HG03460 (cell line): ENCODE measurements around the gene YTHDF1.

ENCODE experiments used
- ATAC-seq: cut with Tn5 transposase; IDR thresholded peaks from one replicate; pipeline ENCODE4 v1.9.1; 2021; ENCODE audit not compliant: unreplicated experiment

Gene YTHDF1

DNA sequence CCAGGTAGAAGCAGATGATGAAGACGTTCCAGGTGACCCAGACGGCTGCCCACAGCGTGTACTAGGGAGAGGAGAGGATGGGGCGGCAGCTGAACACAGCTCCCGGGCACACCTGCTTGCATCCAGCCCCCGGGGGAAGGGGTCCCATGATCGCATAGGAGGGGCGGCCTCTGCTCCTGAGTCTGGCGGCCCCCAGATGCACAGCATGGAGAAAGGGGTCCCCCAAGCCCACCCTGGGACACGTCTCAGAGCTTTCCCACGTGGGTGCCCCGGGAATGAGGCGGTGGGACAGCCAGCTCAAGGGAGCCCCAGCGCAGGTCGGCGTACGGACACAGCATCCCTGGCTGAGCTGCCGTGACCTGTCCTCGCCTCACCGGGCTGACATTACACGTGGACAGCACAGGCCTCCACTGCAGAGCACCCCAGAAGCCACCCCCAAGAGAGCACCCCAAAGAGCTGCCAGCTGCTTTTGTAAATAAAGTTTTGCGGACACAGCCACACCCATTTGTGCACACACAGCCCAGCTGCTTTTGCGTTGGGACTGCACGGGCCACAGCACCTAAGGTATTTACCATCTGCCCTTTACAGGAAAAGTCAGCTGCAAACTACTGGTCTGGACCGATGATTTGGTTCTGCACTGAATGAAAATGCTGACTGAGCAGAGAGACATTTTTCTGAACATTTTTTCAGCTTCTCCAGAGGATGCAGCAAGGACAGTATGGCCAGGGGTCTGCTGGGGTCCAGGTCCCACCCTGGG lies 33.1 kb upstream of the YTHDF1 start:
- ATAC-seq, result no peak

DNA sequence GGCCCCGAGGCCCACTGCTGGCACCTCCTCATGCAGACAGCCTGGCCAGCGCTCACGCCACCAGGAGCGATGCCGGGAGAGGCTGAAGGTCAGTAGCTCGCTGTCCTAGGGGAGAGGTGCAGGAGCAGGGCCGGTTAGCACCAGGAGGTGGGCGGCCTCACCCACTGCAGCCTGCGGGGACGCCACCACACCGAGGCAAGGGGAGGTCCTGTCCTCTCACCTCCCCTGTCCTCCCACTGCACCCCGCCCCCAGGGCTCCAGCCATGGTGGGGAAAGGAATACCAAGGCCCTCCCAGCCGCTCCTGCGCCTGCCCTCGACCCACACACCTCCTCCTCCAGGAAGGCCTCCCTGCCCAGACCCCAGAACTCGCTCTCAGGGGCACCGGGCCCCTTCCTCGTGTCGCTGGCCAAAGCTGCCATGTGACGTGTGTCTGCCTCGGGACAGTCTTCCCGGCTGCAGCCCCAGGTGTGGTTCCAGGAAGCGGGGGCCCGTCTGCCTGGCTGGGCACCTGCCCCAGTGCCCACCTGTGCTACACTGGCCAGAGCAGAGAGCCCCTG lies 31.8 kb upstream of the YTHDF1 start:
- ATAC-seq, result no peak

DNA sequence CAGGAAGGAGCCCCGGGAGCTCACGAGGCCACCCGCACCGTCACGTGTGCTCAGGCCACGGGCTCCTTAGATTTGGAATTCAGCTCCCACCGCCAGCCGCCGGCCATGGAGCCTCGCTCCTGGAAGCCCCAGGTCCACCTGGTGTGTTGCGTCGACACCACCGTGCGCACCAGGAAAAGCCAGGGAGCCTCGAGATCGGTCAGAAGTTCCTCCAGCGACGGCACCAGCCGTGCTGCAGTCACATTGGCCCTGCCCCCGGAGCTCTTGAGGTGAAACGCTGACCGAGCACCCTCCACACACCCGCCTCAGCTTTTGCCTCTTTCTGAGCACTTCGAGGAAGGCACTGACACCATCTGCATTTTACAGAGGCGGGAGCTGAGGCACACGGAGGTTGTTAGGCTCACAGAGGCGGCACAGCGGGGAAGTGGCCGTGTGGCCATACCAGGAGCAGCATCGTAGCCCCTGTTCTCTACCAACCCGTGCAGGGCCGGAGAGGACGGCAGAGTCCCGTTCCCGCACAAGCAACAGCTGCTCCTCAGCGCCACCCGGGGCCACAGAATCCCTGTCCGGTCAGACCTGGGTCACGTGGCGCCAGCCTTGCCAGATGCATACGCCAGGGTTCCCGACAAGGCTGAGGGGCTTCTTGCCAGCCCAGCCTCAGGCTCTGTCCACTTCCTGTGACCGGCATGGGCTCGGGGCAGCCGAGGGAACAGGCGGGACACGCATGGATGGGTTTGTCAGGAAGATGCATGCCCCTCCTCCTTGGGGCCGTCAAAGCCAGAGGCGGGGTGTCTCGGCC lies 30.8 kb upstream of the YTHDF1 start:
- ATAC-seq, result no peak

DNA sequence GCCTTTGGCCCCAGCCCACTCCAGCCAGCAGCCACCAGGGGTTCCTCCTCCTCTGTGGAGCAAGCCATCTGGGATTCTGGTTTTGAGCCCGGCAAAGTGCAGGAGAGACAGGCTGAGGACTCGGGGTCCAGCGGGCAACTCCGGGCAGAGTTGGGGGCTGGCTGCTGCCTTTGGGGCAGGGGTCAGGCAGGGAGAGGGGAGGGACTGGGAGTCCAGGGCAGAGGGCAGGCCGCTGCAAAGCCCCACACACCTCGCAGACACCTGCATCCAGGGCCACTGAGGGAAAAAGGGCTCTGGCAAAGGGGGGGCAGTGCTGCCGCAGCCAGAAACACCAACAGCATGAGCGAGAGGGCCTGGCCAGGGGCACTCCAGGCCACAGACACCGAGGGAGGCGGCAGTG lies 28.5 kb upstream of the YTHDF1 start:
- ATAC-seq, result no peak

DNA sequence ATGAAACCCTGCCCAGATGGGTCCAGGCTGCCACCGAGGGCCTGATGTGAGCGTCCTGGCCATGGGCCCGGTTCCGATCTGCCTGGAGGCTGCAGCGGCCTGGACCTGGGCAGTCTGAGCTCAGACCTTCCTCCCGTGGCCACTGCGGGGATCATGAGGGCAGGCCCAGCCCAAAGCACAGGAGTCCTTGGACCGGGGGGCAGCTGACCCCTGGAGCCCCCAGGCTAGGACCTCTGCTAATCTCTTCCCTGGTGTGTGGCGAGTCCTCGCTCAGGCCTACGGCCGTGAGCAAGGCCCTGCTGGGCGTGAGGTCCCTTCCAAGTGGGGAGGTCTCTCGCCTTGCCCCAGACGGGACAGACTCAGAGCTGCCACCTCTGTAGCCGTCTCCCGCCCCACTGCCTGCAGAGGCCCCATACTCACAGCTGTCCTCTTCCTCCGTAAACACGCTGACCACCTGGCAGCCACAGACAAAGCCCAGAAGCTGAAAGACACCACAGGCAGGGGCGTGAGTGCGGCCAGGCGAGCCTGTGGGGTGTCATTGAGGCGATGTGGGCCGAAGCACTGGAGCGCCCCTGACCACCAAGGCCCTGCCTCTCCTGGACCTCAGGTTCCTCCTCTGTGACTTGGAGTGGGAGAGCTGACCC lies 27.8 kb upstream of the YTHDF1 start:
- ATAC-seq, result no peak

DNA sequence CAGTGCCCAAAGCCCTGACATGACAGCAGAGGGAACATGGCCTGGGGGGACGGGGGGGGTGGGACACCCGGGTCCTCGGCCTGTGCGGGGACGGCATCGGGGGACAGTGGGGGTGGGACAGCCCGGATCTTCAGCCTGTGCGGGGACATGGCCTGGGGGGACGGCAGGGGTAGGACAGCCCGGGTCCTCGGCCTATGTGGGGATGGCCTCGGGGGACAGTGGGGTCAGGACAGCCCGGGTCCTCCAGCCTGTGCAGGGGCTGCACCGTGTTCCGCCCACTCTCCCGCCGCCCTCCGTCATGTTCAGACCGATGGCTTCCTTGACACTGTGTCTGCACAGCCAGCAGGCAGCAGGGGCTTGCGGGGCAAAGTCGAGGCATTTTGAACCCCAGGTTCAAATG lies 26.8 kb upstream of the YTHDF1 start:
- ATAC-seq, result no peak

DNA sequence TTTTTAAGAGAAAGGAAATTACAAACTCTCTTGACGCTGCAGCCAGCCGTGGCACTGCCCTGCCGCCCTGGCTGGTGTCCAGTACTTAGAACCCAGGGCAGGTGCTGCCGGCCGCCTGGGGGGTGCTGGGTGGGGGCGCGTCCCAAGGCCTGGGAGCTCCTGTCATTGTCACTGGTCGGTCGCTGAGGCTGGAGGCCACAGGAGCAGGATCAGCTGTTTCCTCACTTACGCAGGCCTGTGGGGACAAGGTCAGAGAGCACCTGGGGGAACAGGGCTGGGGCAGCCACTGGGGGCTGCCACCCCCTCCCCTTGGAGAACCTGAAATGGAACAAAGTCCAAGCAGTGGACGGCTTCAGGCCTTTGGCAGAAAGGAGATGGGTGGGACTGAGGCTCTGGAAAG lies 25.3 kb upstream of the YTHDF1 start:
- no peak for ATAC-seq

DNA sequence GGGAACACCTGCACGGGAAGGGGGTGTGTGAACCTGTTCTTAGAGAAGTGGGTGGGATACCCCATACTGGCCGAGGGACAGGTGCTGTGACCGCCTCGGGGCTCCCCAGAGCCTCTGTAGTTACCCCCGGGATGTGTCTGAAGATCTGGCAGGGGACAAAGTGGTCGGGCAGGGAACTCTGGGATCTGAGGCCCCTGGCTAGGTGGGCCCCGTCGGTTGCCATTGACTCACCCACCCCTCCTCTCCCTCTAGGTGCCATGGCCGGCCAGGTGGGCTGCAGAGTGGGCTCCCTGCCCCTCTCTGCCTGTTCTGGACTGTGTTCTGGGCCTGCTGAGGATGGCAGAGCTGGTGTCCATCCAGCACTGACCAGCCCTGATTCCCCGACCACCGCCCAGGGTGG lies 24.1 kb upstream of the YTHDF1 start:
- ATAC-seq, result no peak

DNA sequence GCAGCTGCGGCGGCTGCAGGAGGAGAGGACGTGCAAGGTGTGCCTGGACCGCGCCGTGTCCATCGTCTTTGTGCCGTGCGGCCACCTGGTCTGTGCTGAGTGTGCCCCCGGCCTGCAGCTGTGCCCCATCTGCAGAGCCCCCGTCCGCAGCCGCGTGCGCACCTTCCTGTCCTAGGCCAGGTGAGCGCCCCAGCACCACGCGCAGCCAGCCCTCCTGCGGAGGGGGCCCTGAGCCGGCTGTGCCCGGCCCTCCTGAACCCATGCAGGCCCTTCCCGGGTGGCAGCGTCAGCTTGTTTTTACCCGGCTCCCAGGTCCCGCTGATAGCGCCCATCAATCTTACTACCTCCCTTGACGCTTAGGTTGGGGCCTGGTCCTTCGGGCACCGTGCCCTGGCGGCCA lies 23.5 kb upstream of the YTHDF1 start:
- ATAC-seq, result no peak

DNA sequence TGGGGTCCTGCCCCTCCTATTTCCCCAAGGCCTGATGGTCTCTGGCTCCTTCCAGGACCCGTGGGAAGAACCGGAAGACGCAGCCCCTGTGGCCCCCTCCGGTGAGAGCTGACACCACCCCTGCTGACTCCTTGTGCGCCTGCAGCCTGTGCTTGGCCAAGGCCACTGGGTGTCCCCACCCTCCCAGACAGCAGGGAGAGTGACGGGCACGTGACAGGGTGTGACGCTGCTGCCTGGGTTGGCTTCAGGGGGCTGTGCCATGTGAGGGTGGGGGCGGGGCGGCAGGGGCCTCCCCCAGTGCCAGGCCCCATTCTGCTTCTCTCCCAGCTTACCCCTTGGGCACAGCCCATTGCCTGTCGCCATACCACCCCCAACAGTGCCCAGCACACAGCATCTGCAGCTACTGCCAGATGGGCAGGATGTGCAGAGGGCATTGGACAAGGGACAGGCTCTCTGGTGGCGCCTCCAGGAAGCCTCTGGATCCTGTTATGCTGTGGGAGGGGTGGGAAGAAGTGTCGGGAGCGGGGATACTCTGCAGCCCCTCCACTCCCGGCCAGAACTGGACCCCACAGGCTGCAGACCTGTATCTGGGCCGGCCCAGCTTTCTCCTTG lies 22.7 kb upstream of the YTHDF1 start:
- ATAC-seq, result no peak

DNA sequence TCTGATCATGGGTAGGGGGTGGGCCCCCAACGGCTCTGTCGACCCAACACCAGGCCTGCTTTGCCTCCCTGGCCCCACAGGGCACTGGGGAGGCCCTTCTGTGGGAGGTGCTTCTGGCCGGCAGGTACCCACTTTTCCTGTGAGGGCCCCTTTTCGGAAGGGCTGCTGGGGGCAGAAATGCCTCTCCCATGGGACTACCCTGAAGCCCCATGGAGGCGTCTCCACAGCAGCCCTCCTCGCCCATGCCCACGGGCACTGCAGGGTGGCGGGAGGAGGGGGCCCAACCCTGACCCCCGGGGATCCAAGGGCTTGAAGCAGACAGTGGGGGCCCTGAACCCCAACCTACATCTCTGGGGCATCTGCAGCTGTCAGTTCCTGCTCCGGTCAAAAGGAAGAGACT lies 22.1 kb upstream of the YTHDF1 start:
- no peak for ATAC-seq

DNA sequence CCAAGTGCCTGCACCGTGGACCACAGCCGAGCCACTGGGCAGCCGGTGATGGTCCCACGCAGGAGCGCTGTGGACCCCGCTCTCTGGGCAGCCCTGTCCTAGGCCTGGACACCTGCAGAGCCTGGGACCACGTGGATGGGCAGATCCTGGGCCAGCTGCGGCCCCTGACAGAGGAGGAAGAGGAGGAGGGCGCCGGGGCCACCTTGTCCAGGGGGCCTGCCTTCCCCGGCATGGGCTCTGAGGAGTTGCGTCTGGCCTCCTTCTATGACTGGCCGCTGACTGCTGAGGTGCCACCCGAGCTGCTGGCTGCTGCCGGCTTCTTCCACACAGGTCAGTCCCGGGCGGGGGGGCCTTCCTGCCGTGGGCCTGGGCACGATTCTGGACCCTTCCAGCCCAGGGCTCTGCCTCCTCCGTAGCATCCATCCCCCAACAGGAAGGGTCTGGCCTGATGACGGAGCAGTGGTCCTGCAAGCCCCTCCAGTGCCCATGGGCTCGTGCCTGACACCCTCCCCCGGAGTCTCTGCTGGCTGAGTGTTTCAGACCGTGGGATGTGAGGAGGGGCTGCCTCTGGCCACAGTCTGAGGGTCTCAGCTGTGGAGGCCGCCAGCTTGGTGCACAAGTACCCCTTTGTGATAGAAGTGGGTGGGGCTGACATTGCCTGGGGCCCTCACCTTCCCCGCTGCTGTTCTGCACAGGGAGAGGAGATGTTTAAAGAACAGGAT lies 20.3 kb upstream of the YTHDF1 start:
- no peak for ATAC-seq

DNA sequence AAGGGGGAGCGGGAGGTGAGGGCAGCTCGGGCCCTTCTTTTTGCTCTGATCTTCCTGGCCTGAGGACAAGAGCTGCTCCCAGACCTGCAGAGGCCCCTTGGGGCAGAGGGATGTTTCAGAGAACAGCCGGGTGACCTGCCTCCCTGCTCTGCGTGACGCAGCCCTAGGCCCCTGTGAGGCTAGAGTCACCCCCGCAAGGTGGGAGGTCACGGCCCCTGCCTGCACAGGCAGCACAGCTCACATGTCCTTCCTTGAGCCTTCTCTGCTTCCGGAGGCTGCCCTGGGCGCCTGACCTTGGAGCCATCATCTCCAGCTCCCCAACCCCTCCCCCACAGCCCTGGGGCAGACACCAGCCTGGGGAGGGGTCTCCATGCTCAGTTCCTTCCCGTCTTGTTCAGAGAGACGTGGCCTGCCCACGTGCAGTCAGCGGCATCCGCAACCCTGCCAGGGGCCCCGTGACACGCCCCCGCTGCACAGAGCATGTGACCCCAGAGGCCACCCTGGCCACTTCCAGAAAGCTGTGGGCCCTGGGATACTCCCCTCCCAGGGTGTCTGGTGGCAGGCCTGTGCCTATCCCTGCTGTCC lies 19.6 kb upstream of the YTHDF1 start, which contains the start of gene BIRC7:
BIRC7 (plus strand) TSS at position 507 of the 585 bp plus-strand sequence. CDS start 192 bp downstream, outside the sequence.
- no peak for ATAC-seq

DNA sequence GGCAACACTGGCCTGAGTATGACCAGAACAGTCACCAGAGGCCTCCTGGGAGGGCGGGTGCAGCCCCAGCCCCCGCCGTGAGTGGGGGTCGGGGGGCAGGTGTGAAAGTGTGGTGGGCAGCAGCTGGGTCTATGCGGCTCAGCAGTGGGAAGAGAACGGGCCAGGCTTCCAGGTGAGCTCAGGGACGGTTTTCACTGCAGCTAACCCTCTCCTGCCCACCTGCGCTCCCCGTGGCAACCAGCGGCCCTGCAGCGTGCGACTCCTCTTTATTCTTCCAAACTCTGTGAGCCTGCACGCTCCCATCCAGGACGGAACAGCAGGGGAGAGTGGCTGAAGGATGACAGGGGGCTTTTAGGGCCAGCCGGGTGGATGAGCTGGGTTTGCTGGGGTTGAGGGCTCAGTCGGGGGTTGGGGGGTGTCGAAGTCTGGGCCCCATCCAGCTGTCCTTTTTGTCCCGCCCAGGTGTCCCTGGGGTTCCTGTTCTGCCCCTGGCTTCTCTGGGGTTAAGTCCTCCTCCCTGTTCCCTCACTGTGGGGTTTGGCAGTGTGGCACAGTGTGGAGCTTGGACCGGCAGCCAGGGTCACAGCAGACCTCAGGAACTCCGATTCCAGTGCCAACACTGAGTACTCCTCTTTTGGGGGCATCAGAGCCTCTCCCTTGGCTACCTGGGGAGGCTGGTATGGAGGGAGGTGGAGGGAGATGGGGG lies 18.9 kb upstream of the YTHDF1 start:
- no peak for ATAC-seq

DNA sequence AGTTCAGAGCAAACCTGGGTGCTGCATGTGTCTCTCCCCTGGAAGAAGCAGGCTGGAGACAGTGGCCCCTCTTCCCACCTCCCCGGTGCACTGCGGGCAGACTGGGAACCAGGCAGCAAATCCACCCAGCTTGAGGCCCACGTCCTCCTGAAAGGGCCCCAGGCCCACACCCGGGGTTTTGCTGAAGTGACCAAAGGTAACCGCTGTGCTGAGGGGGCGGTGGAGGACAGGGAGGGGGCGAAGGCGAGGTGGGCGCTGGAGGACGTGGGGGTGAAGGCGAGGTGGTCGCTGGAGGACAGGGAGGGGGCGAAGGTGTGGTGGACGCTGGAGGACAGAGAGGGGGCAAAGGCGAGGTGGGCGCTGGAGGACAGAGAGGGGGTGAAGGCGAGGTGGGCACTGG lies 18.0 kb upstream of the YTHDF1 start:
- ATAC-seq, result no peak

DNA sequence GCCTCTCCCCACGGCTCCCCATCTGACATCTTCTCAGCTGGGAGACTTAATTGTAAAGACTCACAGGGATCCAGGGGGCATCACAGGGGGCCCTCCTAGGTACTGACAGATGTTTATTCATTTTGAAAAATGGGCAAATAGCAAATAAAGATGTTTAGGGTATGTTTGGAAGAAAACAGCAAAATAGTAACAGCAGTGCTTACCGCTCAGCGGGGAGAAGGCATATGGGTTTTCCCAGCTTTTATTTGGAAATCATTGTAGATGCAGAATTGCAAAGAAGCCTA lies 17.1 kb upstream of the YTHDF1 start:
- ATAC-seq, result no peak

DNA sequence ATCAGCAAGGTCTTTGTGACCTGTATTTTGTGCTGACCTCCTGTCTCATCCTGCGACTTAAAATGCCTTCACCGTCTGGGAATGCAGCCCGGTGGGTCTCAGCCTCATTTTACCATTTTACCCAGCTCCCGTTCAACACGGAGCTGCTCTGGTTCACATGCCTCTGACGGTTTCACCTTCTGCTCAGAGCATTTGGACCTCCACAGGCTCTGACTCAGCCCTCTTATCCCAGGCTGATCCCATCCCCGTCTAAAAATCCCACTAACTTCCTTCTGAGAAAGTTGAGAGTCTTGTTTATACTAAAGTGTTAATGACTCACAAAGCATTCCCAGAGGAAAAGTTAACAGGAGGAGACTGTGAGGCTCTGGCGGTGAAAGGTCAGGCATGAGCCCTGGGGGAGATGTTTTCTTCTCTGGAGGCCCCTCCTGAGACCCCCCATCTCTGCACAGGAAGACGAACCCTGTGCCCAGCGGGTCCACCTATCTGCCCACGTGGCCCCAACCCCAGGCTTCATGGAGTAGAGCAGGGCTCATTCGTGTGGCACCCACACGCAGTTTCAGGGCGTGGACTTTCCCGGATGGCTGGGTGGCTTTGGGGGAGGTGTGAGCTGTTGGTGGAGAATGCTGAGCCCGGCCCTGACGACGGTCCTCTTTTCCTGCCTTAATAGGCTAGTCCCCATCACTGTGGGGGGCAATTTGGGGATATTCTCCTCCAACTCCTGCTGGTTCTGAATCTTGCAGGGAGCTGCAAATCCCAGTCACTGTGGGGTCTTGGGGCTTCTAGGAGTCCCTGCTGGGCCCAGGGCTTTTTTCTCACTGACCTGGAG lies 16.5 kb upstream of the YTHDF1 start:
- ATAC-seq, result no peak

DNA sequence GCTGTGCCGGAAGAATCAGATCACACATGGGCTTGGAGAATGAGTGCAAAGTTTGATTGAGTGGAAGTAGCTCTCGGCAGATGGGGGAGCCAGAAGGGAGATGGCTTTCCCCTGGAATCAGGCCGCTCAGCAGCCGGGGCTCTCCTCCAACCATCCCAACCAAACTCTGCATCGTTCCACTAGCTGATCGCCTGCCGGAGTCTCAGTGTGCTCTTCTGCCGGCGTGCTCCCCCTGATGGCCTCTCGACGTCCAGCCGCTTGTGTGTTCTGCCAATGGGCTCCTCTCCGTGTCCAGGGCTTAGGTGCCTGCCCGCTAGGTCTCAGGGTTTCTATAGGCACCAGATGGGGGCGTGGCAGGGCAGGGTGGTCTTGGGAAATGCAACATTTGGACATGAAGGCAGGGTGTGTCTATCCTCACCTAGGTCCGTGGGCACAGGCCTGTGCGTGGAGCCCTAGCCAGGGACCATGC lies 14.9 kb upstream of the YTHDF1 start:
- ATAC-seq, result no peak

DNA sequence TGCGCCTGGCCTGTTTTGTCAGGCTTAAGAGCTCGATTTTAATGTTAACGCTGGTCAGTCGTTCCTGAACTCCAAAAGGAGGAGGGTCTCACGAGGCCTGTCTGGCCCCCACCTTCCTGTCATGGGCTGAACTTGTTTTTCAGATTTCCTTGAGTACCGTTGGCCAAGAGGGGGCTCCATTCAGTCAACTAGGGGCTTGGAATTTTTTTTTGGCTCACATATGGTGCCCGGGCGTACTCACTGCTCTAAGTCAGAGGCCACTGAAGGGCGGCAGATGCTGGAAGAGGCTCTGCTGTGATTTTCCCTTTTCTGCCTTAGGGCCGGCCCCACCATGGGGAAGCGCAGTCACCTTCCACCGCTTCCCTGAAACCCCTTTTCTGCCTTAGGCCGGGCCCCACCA lies 12.9 kb upstream of the YTHDF1 start:
- no peak for ATAC-seq
